Liver (tissue), 3 donors: Measurements from ENCODE around the gene FAM89B.

Source experiments
- ATF3 ChIP-seq: IDR thresholded peaks from 2 replicates; pipeline ENCODE4 v1.6.1; 2016; ENCODE audit warnings: antibody characterized with exemption
- CTCF ChIP-seq: fragments of 150-350 bp; IDR thresholded peaks from 2 replicates; pipeline ENCODE4 v1.5.1; 2017; ENCODE audit warnings: improper control_type of control experiment, low read depth, low read length; ENCODE audit not compliant: missing input control
- EGR1 ChIP-seq, 2 donors: IDR thresholded peaks; 2 replicates each; pipeline ENCODE4 v1.6.1; 2016 to 2018; ENCODE audit warnings: antibody characterized with exemption in 2 of 2, low read depth in 2 of 2
- GABPA ChIP-seq, 2 donors: IDR thresholded peaks in 1 of 2; conservative IDR thresholded peaks in 1 of 2; 2 replicates each; pipeline ENCODE4 v1.6.1; 2016; ENCODE audit warnings: antibody characterized with exemption in 2 of 2, mild to moderate bottlenecking in 1 of 2, moderate library complexity in 1 of 2
- HNF4A ChIP-seq, 2 donors: conservative IDR thresholded peaks; 2 replicates each; pipeline ENCODE4 v1.6.1; 2016; ENCODE audit warnings: antibody characterized with exemption in 2 of 2, mild to moderate bottlenecking in 2 of 2
- HNF4G ChIP-seq: IDR thresholded peaks from 2 replicates; pipeline ENCODE4 v1.6.1; 2016; ENCODE audit warnings: antibody characterized with exemption
- JUND ChIP-seq, 2 donors: IDR thresholded peaks; 2 replicates each; pipeline ENCODE4 v1.6.1; 2016; ENCODE audit warnings: antibody characterized with exemption in 2 of 2
- MAX ChIP-seq: IDR thresholded peaks from 2 replicates; pipeline ENCODE4 v1.6.1; 2016; ENCODE audit warnings: antibody characterized with exemption
- RAD21 ChIP-seq, 2 donors: IDR thresholded peaks; 2 replicates each; pipeline ENCODE4 v1.6.1; 2016; ENCODE audit warnings: antibody characterized with exemption in 2 of 2, mild to moderate bottlenecking in 2 of 2
- REST ChIP-seq: IDR thresholded peaks from 2 replicates; pipeline ENCODE4 v1.6.1; 2016; ENCODE audit warnings: antibody characterized with exemption, mild to moderate bottlenecking
- TAF1 ChIP-seq: conservative IDR thresholded peaks from 2 replicates; pipeline ENCODE4 v1.6.1; 2016; ENCODE audit warnings: antibody characterized with exemption, mild to moderate bottlenecking
- ZBTB33 ChIP-seq: IDR thresholded peaks from 2 replicates; pipeline ENCODE4 v1.6.1; 2016; ENCODE audit warnings: antibody characterized with exemption
- donor health status: healthy.
- donor health status: healthy.

- peak; percentile 33 for TF ChIP-seq CTCF
- TF ChIP-seq REST, result peak; percentile 25
- no peak for TF ChIP-seq JUND (IDR thresholded peaks at IDR 0.05)
- no peak for TF ChIP-seq ATF3
- TF ChIP-seq TAF1, result no peak
- peak in 1 of 2 donors; percentile 41 for TF ChIP-seq HNF4A (conservative IDR thresholded peaks at IDR 0.05)
- no peak for TF ChIP-seq HNF4G
- TF ChIP-seq MAX, result peak; percentile 70
- peak in 1 of 2 donors; percentile 18 for TF ChIP-seq EGR1 (IDR thresholded peaks at IDR 0.05; ENCODE audit: low read depth in 2 of 2)
- TF ChIP-seq ZBTB33, result no peak
- peak in 1 of 2 donors; percentile 60 for TF ChIP-seq RAD21 (IDR thresholded peaks at IDR 0.05)
- peak; percentile 91 to 99 for TF ChIP-seq GABPA (IDR thresholded peaks at IDR 0.05 in 1 of 2, conservative IDR thresholded peaks at IDR 0.05 in 1 of 2)
Measured at GRCh38 chr11:65569973-65570918, 2.1 kb upstream of the FAM89B start, which contains the start of gene ZNRD2.
